ENCODE data around the gene EPHB1.

DNA sequence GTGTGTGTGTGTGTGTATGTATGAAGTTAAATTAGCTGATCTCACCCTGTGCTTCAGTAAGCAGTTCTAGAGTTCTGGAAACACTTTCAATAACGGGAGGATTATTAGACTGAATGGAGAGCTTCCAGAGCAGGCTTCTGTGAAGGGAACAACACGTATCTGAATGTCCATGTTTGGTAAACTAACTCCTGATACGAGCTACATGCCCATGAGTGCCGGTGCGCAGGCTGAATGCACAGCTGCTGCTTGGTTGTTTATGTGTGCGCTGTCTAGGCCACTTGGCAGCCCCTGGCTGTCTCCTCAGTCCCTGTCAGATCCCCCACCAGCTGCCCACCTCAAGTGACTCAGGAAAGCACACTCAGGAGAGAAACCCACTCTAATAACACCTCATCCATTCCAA lies 137.0 kb downstream of the EPHB1 start:
- TF ChIP-seq SIN3A (IDR thresholded peaks at IDR 0.05; ENCODE audit: borderline replicate concordance, insufficient read depth, low read length), result no peak
- no peak for TF ChIP-seq REST (IDR thresholded peaks at IDR 0.05; ENCODE audit: insufficient read depth in 1 of 2, low read depth in 2 of 2, low read length in 2 of 2)
- no peak for TF ChIP-seq POLR2AphosphoS5 (IDR thresholded peaks at IDR 0.05; ENCODE audit: low read depth, low read length)
- no peak for TF ChIP-seq TAF1 (IDR thresholded peaks at IDR 0.05; ENCODE audit: borderline replicate concordance, insufficient read depth, low read length)

Measured in PFSK-1 (cell line).